SH-SY5Y (cell line): ENCODE results near the gene RBM33.

Experiments used
- GATA2 ChIP-seq: IDR thresholded peaks from 2 replicates; pipeline ENCODE4 v1.6.1; 2011; ENCODE audit warnings: mild to moderate bottlenecking, low read depth, low read length
- GATA3 ChIP-seq: IDR thresholded peaks from 2 replicates; pipeline ENCODE4 v1.6.1; 2011; ENCODE audit warnings: low read depth, mild to moderate bottlenecking, low read length, moderate library complexity

RBM33 gene

GRCh38 chr7:155786491-155786890 lies 142.0 kb downstream of the RBM33 start:
- no peak for TF ChIP-seq GATA2
- TF ChIP-seq GATA3, result no peak

GRCh38 chr7:155787171-155787851 lies 142.8 kb downstream of the RBM33 start:
- TF ChIP-seq GATA3, result no peak
- no peak for TF ChIP-seq GATA2

GRCh38 chr7:155788616-155789000 lies 144.1 kb downstream of the RBM33 start:
- TF ChIP-seq GATA2 (no peak), GATA3 (no peak)

GRCh38 chr7:155789001-155789725 lies 144.7 kb downstream of the RBM33 start:
- TF ChIP-seq GATA2, result no peak
- TF ChIP-seq GATA3, result no peak

GRCh38 chr7:155790666-155791065 lies 146.2 kb downstream of the RBM33 start:
- TF ChIP-seq GATA2 (no peak), GATA3 (no peak)

- TF ChIP-seq GATA3 (no peak), GATA2 (no peak)
These were observed 146.8 kb downstream of the RBM33 start for GRCh38 chr7:155791214-155791737.

GRCh38 chr7:155791836-155792235 lies 147.4 kb downstream of the RBM33 start:
- no peak for TF ChIP-seq GATA2

GRCh38 chr7:155792315-155792960 lies 148.0 kb downstream of the RBM33 start:
- TF ChIP-seq GATA3 (no peak), GATA2 (no peak)

GRCh38 chr7:155792999-155793560 lies 148.6 kb downstream of the RBM33 start:
- TF ChIP-seq GATA2, result no peak
- no peak for TF ChIP-seq GATA3

- TF ChIP-seq GATA3, result no peak
- no peak for TF ChIP-seq GATA2
These were observed 149.3 kb downstream of the RBM33 start for GRCh38 chr7:155793720-155794119.

- TF ChIP-seq GATA3 (no peak), GATA2 (no peak)
These were observed 149.7 kb downstream of the RBM33 start for GRCh38 chr7:155794196-155794595.

GRCh38 chr7:155795401-155795800 lies 150.9 kb downstream of the RBM33 start:
- TF ChIP-seq GATA2 (no peak), GATA3 (no peak)

GRCh38 chr7:155795951-155796350 lies 151.5 kb downstream of the RBM33 start:
- TF ChIP-seq GATA3 (no peak), GATA2 (no peak)

GRCh38 chr7:155796381-155797261 lies 152.2 kb downstream of the RBM33 start:
- TF ChIP-seq GATA3 (no peak), GATA2 (no peak)
